ENCODE results near the gene LRFN5. TPM values are rescaled to one million over a fixed set of nuclear protein-coding genes. Genes with fewer than 3 reads are reported as not detected.

LRFN5 gene
- total and polyA plus RNA-seq, 9 of the 15 experiments (the other 6 are each of a cell fraction or from before 2014, with no cell fraction given), result 0.01 to 0.27 (median 0.09) TPM; not detected in 1

GRCh38 chr14:41636492-41637392, 30.1 kb downstream of the LRFN5 start:
- no peaks in the 10 kb centered on the region for H4K20me1 ChIP-seq (replicated peaks; ENCODE audit: control insufficient read depth, insufficient read depth, low read length)
- H3K27ac ChIP-seq (ENCODE audit: extremely low read depth, low read depth, low read length), result no peak overlapping the region
- 0% methylated on average over 2 of the region's 2 CpGs for WGBS (ENCODE audit: insufficient coverage, low coverage, missing lambda C conversion rate)
- H3K9me3 ChIP-seq (replicated peaks; ENCODE audit: control insufficient read depth, insufficient read depth, low read depth, low read length), result no peaks in the 10 kb centered on the region
- no peak overlapping the region for H3K4me2 ChIP-seq (ENCODE audit: insufficient read depth, low read length)
- H3K79me2 ChIP-seq (ENCODE audit: control insufficient read depth, insufficient read depth, low read length), result no peaks in the 10 kb centered on the region
- intact Hi-C loops (cut with micrococcal nuclease), result no loop called here
- H3K36me3 ChIP-seq (ENCODE audit: control insufficient read depth, insufficient read depth, low read length), result no peaks in the 10 kb centered on the region
- no peak for DNase-seq (ENCODE audit: extremely low read depth in 1 of 4, low spot score in 3 of 4)
- H3K27me3 ChIP-seq (ENCODE audit: control insufficient read depth in 2 of 2, insufficient read depth in 2 of 2, low read length in 2 of 2), result no peaks in the 10 kb centered on the region
- no peak overlapping the region for H2AFZ ChIP-seq (ENCODE audit: low read depth, low read length)
- no peak for FAIRE-seq
- TF ChIP-seq MLX (CRISPR knock-in tag; conservative IDR thresholded peaks at IDR 0.05) (no peak), GABPB1 (CRISPR knock-in tag; IDR thresholded peaks at IDR 0.05) (no peak), PHF20 (IDR thresholded peaks at IDR 0.05; ENCODE audit: partially characterized antibody) (no peak), CREM (IDR thresholded peaks at IDR 0.05; ENCODE audit: low read depth) (no peak), DIDO1 (tag; IDR thresholded peaks at IDR 0.05; ENCODE audit: low read depth) (no peak), ZNF830 (CRISPR knock-in tag; IDR thresholded peaks at IDR 0.05) (no peak), ZC3H4 (CRISPR knock-in tag; IDR thresholded peaks at IDR 0.05; ENCODE audit: borderline replicate concordance) (no peak), ZNF174 (CRISPR knock-in tag; IDR thresholded peaks at IDR 0.05) (no peak), RNF2 (IDR thresholded peaks at IDR 0.05) (no peak), STAG1 (CRISPR knock-in tag; IDR thresholded peaks at IDR 0.05; ENCODE audit: borderline replicate concordance) (no peak), SIX5 (IDR thresholded peaks at IDR 0.05; ENCODE audit: borderline replicate concordance in 1 of 2, insufficient read depth in 1 of 2, low read depth in 1 of 2, low read length in 2 of 2) (no peak), THRA (IDR thresholded peaks at IDR 0.05) (no peak)
- CTCF ChIA-PET (ENCODE audit: low intra/inter-chr PET ratio), result no interaction called here
- POLR2A ChIA-PET, result no interaction called here
- no peak overlapping the region for H3K9ac ChIP-seq (ENCODE audit: insufficient read depth in 1 of 2, low read depth in 2 of 2, low read length in 2 of 2)
- H3K4me3 ChIP-seq, result no peak overlapping the region
- H3K9me1 ChIP-seq (ENCODE audit: control insufficient read depth, insufficient read depth, low read length), result no peaks in the 10 kb centered on the region
- in situ Hi-C loops (cut with MboI), result no loop called here
- no peaks in the 10 kb centered on the region for H3K4me1 ChIP-seq (replicated peaks in 1 of 2; ENCODE audit: control insufficient read depth in 2 of 2, insufficient read depth in 2 of 2, low read length in 2 of 2)
- BruUV-seq (replicated peaks), result no TSS peak
- no peak for ATAC-seq

All from K562 (cell line).